ENCODE results near the gene CLK3.

Gene CLK3

GRCh38 chr15:74603789-74604705 is 11.6 kb upstream of the CLK3 start:
- DNase-seq: no peak

DNA sequence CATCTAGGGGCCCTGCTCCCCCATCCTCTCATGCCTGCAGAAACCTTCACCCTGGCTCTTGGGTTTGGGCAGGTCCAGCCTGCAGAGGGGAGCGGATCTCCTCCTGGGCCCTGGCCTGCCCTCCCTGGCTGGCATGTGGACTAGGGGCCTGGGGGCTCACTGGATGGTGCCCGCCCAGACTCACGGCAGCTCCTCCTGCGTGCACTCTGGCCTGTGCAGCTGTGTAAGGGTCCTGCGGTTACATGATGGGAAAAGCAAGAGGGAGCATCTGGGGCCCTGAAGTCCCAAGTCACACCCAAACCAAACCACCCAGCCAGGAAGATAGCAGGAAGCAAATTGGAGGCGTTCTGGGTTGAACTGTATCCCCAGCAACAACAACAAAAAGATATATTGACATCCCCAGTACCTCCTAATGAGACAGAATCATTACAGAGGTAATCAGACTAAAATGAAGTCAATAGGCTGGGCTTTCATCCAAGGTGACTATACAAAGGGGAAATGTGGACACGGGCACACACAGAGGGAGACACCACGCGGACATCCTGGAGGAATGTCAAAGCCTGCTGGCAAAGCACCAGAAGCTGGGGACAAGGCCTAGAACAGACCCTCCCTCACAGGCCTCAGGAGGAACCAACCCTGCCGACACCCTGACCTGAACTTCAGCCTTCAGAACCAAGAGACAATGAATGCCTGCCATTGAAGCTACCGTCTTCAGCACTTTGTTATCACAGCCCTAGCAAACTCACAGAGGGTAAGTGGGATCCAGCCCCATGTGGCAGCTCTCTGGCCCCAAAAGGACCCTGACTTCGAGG is 10.4 kb upstream of the CLK3 start:
- no peak for DNase-seq

GRCh38 chr15:74605795-74606150 is 9.9 kb upstream of the CLK3 start:
- no peak for DNase-seq

DNA sequence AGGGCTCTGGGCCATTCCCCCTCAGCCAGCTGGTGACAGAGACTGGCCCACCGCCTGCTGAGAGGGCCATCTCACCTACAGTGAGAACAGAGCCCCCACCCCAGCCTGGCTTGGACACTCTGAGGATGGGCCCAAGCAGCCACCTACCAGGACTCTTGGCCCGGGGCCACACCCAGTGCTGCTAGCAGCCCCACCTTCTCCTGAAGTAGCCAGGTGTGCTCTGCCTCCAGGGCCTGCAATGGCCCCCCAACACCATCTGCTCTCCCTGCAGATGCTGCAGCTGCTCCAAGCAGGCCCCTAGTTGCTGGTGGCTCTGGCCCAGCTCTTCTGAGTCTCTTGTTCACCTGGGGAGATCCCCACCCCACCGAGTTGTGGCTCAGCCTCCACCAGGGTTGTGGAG is 6.8 kb upstream of the CLK3 start:
- no peak for DNase-seq

DNA sequence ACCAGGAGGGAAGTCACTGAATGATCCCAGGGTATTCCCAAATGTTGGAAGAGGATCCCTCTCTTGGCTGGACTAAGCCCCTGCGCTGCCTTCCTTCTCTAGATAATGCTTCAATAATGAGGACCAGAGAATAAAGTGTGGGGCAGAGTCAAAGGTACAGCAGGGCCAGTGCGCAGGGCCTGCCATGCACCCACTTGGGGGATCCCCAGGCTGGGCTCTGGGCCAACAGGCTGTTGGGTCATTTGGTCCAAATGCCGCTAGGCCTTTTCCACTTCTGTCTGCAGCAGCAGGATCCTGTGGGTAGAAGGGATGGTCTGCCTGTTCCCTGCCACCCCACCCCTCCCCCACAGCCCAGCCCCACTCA is 5.7 kb upstream of the CLK3 start:
- DNase-seq: no peak

DNA sequence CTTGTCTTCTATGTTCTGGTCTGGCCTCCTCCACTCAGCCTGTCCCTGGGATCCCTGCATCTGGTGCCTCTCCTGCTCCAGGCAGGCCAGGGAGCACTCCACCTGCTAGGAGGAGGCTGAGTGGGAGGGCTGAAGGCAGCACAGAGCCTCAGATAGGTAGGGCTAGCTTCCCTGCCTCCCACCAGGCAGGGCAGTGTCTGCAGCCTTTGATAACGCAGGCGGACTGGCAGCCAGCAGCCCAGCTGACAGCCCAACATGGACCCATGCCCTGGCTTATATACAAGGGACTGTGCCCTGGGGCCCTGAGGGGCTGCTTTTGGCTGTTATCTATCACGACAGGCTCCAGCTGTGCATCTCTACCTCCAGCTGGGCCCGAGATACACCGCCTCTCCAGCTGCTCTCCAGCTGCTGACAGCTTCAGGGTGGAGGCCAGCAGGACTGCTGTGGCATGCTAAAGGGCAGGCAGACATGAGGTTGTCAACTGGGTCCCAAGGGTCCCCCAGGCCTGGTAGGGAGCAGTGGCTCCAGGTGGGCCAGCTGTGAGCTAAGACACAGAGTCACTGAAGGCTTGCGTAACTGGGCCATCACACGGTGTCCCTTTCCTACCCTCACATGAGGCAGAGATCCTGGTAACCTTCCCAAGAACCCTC is 5.2 kb upstream of the CLK3 start:
- no peak for DNase-seq

GRCh38 chr15:74611341-74611740 is 4.3 kb upstream of the CLK3 start:
- no peak for DNase-seq

- no peak for DNase-seq
Observed at GRCh38 chr15:74611834-74612233, 3.8 kb upstream of the CLK3 start.

- no peak for DNase-seq
Observed at GRCh38 chr15:74612677-74613076, 3.0 kb upstream of the CLK3 start.

GRCh38 chr15:74613089-74613952 is 2.3 kb upstream of the CLK3 start:
- no peak for DNase-seq

GRCh38 chr15:74613953-74614743 is 1.5 kb upstream of the CLK3 start:
- no peak for DNase-seq

DNA sequence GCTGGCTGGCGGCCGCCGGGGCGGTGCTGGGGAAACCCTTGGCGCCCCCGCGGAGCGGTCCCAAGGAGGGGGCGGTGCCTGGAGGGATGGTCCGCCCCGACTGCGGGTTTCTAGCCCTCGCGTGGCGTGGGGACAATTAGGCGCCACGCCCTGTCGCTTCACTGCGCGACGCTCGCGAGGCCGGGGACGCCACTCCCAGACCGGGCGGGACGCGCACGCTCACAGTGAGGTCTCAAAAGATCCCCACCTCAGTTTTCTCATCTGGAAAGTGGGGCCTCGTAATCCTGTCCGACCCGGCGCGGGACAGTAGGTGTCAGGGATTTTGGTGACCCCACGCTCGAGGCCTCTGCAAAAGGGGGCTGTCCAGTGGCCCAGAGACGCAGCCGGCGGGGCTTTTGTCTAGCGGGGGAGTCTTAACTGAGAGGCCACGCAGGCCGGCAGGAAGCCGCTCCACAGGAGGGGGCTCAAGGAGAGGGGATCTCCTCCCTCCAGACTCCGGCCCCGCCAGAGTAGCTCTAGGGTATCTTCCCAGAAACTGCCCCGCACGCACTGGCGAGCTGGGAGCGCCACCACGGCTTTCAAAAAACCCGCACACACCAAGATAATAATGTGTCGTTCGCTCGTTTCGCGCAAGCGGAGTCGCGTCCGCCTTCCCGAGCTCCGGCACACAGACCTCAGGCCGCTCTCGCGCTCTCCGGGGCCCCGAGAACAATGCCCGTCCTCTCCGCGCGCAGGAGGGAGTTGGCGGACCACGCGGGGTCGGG is 710 bp upstream of the CLK3 start:
- DNase-seq: peak; percentile 78

DNA sequence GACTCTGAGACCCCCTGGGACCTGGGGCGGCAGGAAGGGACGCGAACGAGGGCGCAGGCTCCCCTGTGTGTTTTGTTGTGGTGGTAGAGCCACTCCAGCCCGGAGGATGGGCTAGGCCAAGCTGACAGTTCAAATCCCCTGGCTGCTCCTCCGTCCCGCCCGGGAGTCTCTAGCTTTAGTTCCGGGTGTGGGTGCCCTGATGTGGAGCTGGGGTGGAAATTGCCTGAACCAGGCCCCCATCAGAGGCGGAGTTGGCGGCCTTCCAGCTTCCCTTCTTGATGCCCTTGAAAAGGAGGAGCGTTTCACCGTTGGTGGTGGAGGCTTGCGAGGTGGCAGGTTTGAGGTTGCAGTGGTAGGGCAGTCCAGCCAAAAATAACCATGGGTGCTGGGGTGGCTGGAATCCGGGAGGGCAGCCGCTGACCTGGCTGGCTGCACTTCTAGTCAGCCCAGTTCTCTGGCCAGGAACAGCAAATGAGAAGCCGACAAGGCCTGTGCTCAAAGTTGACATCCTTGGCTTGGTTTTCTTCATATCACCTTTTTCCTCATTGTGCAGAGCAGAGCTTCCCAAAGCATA is 817 bp downstream of the CLK3 start:
- peak; percentile 10 for DNase-seq

GRCh38 chr15:74616996-74617395 is 1.4 kb downstream of the CLK3 start:
- no peak for DNase-seq

DNA sequence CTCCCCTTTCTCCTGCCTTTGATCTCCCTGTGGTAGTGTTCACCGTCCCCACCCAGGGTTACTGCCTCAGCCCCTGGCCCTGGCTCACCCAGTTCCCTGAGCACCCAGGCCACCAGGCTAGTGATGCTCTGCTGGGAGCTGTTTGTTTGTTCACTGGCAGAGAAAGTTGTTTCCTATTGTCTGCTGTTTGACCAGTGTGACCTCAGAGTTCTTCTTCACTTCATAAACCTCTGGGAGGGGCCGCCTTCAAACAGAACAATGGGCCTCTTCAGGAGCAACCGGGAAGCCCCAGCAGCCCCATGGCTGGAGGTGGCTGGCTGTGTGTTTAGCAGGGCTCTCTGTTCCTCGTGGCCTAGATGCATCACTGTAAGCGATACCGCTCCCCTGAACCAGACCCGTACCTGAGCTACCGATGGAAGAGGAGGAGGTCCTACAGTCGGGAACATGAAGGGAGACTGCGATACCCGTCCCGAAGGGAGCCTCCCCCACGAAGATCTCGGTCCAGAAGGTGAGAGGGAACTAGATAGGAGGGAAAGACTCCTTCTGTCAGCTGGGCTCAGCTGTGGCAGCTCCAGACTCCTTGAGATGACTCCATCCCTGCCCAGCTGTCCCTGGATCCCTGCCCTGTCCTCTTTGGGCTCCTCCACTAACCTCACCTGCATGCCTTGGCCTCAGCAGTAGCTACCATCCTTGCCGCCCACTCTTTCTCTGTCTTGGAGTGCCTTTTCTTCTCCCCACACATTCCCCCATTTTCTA is 3.4 kb downstream of the CLK3 start:
- no peak for DNase-seq

- DNase-seq: no peak
Observed at GRCh38 chr15:74619916-74620635, 4.4 kb downstream of the CLK3 start.

GRCh38 chr15:74620636-74621545 is 5.3 kb downstream of the CLK3 start:
- peak; percentile 56 for DNase-seq

DNA sequence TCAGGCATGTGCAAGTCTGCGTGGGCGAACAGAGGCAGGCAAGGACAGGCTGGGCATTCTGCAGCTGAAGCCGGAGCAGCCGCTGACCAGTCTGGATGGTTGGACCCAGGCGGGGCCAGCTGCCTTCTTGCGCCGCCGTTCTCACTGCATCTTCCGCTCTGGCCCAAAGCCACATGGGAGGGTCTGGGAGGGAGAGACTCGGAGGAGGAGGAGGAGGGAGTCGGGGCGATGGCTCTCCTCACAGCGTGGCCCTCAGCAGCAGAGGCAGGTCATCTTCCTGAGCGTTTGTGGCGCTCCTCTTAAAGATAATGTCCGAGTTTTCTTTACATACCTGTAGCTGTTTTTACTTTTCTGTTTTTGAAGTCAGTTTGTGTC is 5.9 kb downstream of the CLK3 start:
- no peak for DNase-seq
